Measurements from ENCODE around the gene EIF4G1. TPM values are rescaled to one million over a fixed set of nuclear protein-coding genes. Genes with fewer than 3 reads are reported as not detected.

Gene EIF4G1
- total RNA-seq, 1 donor from 2014 or later: 137 TPM

DNA sequence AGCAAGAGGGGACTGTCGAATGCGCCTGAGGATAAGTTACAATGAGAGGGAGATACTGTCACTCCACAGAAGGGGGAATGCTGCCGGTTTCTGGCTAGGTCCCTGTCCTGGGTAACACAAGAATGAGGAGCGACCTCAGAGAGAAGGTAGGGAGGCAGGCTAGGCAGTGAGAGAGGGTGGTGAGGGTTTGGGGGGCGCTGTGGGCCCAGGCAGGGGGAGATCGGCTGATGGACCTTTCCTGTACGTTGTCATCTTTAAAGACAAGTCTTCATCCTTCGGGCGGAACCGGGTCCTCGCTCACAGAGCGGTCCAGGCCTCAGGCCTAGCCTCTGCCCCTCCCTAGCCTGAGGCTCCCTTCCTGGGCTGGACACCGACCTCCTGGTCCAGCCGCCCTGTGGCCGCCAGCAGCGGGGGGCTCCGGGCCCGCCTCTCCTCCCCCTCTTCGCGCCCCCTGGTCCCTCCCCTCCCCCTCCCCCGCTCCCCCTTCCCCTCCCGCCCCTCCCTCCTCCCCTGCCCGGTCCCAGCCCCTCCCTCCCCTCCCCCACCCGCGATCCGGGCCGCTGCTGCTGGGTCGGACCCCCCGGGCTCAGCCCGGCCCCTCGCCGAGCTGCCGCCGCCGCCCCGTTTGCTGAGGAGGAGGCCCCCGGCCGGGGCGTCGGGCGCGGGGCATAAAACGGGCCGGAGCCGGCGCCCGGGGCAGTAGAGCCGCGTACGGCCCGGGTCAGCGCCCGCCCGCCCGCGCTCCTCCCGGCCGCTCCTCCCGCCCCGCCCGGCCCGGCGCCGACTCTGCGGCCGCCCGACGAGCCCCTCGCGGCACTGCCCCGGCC is 65.2 kb downstream of the EIF4G1 start, which contains the start of gene CHRD:
Gene CHRD, plus strand, starts transcription at position 697 of the 827 bp plus-strand sequence. CDS start 265 bp downstream, outside the sequence.
- TF ChIP-seq EZH2 (IDR thresholded peaks at IDR 0.05) (no peak), EZH2phosphoT487 (IDR thresholded peaks at IDR 0.05) (no peak)
- TF ChIP-seq, protein P1, sequence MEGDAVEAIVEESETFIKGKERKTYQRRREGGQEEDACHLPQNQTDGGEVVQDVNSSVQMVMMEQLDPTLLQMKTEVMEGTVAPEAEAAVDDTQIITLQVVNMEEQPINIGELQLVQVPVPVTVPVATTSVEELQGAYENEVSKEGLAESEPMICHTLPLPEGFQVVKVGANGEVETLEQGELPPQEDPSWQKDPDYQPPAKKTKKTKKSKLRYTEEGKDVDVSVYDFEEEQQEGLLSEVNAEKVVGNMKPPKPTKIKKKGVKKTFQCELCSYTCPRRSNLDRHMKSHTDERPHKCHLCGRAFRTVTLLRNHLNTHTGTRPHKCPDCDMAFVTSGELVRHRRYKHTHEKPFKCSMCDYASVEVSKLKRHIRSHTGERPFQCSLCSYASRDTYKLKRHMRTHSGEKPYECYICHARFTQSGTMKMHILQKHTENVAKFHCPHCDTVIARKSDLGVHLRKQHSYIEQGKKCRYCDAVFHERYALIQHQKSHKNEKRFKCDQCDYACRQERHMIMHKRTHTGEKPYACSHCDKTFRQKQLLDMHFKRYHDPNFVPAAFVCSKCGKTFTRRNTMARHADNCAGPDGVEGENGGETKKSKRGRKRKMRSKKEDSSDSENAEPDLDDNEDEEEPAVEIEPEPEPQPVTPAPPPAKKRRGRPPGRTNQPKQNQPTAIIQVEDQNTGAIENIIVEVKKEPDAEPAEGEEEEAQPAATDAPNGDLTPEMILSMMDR (IDR thresholded peaks at IDR 0.05): no peak
- Histone ChIP-seq H3K27me3 (peaks cover 49% of the 10 kb centered on the region), H4K20me1 (ENCODE audit: low read depth) (peaks cover 8% of the 10 kb centered on the region), H3K9ac (no peak within 1 kb of the TSS), H2AFZ (replicated peaks) (peak within 1 kb of the TSS; percentile 78), H3K27ac (no peak within 1 kb of the TSS), H3F3A (ENCODE audit: low read depth) (peaks cover 32% of the 10 kb centered on the region), H3K9me3 (ENCODE audit: low read depth) (no peaks in the 10 kb centered on the region), H3K36me3 (no peaks in the 10 kb centered on the region), H3K4me3 (peak within 1 kb of the TSS; percentile 67), H3K4me1 (peaks cover 34% of the 10 kb centered on the region), H3K79me2 (ENCODE audit: low read depth) (no peaks in the 10 kb centered on the region), H3K4me2 (peak within 1 kb of the TSS; percentile 88)
- Mint-ChIP-seq H3K27ac (peak within 1 kb of the TSS; percentile 7), H3K4me1 (peaks cover 24% of the 10 kb centered on the region), H3K9me3 (no peaks in the 10 kb centered on the region), H3K27me3 (ENCODE audit: insufficient read depth, low read depth) (peaks cover 42% of the 10 kb centered on the region), H3K36me3 (no peaks in the 10 kb centered on the region), H3K4me3 (peak within 1 kb of the TSS; percentile 85)
- DNase-seq (ENCODE audit: low spot score): peak; percentile 59

DNA sequence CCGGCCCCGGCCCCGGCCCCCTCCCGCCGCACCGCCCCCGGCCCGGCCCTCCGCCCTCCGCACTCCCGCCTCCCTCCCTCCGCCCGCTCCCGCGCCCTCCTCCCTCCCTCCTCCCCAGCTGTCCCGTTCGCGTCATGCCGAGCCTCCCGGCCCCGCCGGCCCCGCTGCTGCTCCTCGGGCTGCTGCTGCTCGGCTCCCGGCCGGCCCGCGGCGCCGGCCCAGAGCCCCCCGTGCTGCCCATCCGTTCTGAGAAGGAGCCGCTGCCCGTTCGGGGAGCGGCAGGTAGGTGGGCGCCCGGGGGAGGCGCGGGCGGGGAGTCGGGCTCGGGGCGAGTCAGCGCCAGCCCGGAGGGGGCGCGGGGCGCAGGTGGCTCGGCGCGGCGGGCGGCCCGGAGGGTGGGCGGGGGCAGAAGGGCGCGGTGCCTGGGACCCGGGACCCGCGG is 65.8 kb downstream of the EIF4G1 start:
- Mint-ChIP-seq H3K27ac (no peak overlapping the region), H3K36me3 (no peaks in the 10 kb centered on the region), H3K27me3 (ENCODE audit: insufficient read depth, low read depth) (peaks cover 45% of the 10 kb centered on the region), H3K4me3 (no peak overlapping the region), H3K9me3 (no peaks in the 10 kb centered on the region), H3K4me1 (peaks cover 24% of the 10 kb centered on the region)
- DNase-seq (ENCODE audit: low spot score): peak; percentile 85
- H3K4me3 ChIP-seq: peak overlapping the region; percentile 67
- H3K79me2 ChIP-seq (ENCODE audit: low read depth): no peaks in the 10 kb centered on the region
- H3K9me3 ChIP-seq (ENCODE audit: low read depth): no peaks in the 10 kb centered on the region
- no peaks in the 10 kb centered on the region for H3K36me3 ChIP-seq
- peak overlapping the region; percentile 78 for H2AFZ ChIP-seq (replicated peaks)
- H3K9ac ChIP-seq: no peak overlapping the region
- peaks cover 49% of the 10 kb centered on the region for H3K27me3 ChIP-seq
- peak overlapping the region; percentile 88 for H3K4me2 ChIP-seq
- H4K20me1 ChIP-seq (ENCODE audit: low read depth): peaks cover 8% of the 10 kb centered on the region
- H3K27ac ChIP-seq: no peak overlapping the region
- peaks cover 34% of the 10 kb centered on the region for H3K4me1 ChIP-seq
- H3F3A ChIP-seq (ENCODE audit: low read depth): peaks cover 32% of the 10 kb centered on the region
- TF ChIP-seq EZH2 (IDR thresholded peaks at IDR 0.05) (no peak), EZH2phosphoT487 (IDR thresholded peaks at IDR 0.05) (no peak)
- TF ChIP-seq, protein P1 (IDR thresholded peaks at IDR 0.05): no peak

DNA sequence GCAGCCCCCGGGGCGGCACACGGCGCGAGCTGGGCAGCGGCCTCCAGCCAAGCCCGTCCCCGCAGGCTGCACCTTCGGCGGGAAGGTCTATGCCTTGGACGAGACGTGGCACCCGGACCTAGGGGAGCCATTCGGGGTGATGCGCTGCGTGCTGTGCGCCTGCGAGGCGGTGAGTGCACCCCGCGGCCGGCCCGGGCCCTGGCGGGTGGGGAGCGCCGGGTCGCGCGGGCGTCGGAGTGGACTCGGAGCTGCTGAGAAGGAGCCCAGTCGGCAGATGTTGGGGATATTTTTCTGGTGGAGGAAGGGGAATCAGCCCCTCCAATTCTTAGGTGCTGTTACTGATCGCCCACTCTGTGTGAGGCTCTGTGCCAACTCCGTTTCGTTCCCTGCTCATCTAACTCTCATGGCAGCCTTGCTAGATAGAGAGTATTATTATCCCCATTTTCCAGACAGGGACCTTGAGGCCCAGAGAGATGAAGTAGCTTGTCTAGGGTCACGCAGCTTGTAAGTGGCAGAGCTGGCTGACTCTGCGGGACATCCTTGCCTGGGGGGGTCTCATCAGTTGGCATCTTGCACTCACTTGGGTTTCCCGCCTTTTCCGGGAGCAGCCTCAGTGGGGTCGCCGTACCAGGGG is 66.3 kb downstream of the EIF4G1 start:
- H2AFZ ChIP-seq (replicated peaks): peak overlapping the region; percentile 91
- Mint-ChIP-seq H3K4me3 (peak overlapping the region; percentile 82), H3K36me3 (no peaks in the 10 kb centered on the region), H3K9me3 (no peaks in the 10 kb centered on the region), H3K27ac (no peak overlapping the region), H3K4me1 (peaks cover 24% of the 10 kb centered on the region), H3K27me3 (ENCODE audit: insufficient read depth, low read depth) (peaks cover 40% of the 10 kb centered on the region)
- no peak for DNase-seq (ENCODE audit: low spot score)
- no peaks in the 10 kb centered on the region for H3K36me3 ChIP-seq
- peaks cover 34% of the 10 kb centered on the region for H3K4me1 ChIP-seq
- peak overlapping the region; percentile 88 for H3K4me2 ChIP-seq
- H3K4me3 ChIP-seq: peak overlapping the region; percentile 67
- no peaks in the 10 kb centered on the region for H3K79me2 ChIP-seq (ENCODE audit: low read depth)
- no peaks in the 10 kb centered on the region for H3K9me3 ChIP-seq (ENCODE audit: low read depth)
- peaks cover 49% of the 10 kb centered on the region for H3K27me3 ChIP-seq
- peaks cover 32% of the 10 kb centered on the region for H3F3A ChIP-seq (ENCODE audit: low read depth)
- H3K9ac ChIP-seq: no peak overlapping the region
- no peak overlapping the region for H3K27ac ChIP-seq
- H4K20me1 ChIP-seq (ENCODE audit: low read depth): peaks cover 8% of the 10 kb centered on the region
- TF ChIP-seq, protein P1 (IDR thresholded peaks at IDR 0.05): no peak
- TF ChIP-seq EZH2 (IDR thresholded peaks at IDR 0.05) (peak; percentile 91), EZH2phosphoT487 (IDR thresholded peaks at IDR 0.05) (peak; percentile 67)

All from neural progenitor cell (in vitro differentiated cells).